ENCODE data around the gene OLFML1.

DNA sequence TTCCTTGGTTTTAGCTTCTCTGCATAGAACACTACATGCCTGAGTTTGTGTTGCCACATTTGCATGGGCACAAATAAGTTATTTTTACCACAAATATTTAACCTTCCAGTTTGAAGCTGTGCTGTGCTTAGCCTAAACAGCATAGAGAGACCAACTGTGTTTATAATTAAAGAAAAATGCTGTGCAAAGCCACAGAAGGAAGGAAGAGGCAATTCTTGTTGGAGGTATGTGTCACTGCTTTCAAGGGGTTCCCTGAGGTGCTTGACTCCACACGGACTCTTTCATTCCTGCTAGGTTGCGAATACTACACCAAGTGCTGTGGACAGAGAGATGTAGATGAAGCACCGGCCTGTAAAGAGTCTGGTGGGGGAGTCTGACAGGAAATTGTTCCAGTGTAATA is 47.6 kb upstream of the OLFML1 start:
- no peak for TF ChIP-seq ESRRG (CRISPR knock-in tag; IDR thresholded peaks at IDR 0.05)
- no peak for TF ChIP-seq ARNTL (CRISPR knock-in tag; IDR thresholded peaks at IDR 0.05; ENCODE audit: borderline replicate concordance, low read depth)
- TF ChIP-seq, protein P1, sequence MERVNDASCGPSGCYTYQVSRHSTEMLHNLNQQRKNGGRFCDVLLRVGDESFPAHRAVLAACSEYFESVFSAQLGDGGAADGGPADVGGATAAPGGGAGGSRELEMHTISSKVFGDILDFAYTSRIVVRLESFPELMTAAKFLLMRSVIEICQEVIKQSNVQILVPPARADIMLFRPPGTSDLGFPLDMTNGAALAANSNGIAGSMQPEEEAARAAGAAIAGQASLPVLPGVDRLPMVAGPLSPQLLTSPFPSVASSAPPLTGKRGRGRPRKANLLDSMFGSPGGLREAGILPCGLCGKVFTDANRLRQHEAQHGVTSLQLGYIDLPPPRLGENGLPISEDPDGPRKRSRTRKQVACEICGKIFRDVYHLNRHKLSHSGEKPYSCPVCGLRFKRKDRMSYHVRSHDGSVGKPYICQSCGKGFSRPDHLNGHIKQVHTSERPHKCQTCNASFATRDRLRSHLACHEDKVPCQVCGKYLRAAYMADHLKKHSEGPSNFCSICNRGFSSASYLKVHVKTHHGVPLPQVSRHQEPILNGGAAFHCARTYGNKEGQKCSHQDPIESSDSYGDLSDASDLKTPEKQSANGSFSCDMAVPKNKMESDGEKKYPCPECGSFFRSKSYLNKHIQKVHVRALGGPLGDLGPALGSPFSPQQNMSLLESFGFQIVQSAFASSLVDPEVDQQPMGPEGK (CRISPR knock-in tag; IDR thresholded peaks at IDR 0.05; ENCODE audit: borderline replicate concordance): no peak
- no peak for TF ChIP-seq ZFP3 (CRISPR knock-in tag; IDR thresholded peaks at IDR 0.05)
- no peak for TF ChIP-seq CSDC2 (CRISPR knock-in tag; IDR thresholded peaks at IDR 0.05)
- no peak for TF ChIP-seq TCF4 (CRISPR knock-in tag; IDR thresholded peaks at IDR 0.05; ENCODE audit: borderline replicate concordance)
- TF ChIP-seq ZFP30 (CRISPR knock-in tag; IDR thresholded peaks at IDR 0.05): no peak

Measured in SK-N-SH treated with all-trans-retinoic acid at 6 μM for 48 hours (cell line).